ENCODE measurements around the gene DNM2.

DNA sequence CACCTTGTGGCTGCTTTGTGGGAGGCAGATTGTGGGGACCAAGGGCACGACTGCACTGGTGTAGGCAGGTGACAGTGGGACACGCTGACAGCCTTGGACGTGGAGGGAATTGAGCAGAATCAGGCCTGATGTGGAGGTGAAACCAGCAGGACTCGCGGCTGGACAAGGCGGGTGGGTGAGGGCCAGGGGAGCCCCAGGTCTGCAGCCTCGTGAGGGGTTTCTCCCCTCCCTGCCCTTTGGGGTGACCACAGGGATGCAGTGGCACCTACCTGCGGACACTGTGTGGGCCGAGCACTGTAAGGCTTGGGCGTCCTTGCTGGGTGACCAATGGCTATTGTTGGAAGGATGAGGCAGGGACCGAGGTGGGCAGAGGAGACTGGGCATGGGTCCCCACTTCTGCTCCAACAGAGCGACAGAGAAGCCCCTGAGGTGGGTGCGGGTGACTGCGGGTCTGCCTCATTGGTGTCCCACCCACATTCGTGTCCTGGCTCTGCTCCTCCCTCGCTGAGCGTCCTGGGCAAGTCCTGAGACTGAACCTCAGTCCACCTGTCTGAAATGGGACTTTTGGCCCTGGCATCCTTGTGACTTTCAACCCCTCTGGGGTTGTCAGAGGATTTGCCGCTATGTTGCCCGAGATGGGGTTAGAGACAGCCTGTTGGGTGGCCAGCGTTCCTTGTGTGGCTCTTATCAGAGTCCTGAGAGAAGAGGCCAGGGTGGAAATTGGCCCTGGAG is 30.5 kb downstream of the DNM2 start:
- TF ChIP-seq, protein P1, sequence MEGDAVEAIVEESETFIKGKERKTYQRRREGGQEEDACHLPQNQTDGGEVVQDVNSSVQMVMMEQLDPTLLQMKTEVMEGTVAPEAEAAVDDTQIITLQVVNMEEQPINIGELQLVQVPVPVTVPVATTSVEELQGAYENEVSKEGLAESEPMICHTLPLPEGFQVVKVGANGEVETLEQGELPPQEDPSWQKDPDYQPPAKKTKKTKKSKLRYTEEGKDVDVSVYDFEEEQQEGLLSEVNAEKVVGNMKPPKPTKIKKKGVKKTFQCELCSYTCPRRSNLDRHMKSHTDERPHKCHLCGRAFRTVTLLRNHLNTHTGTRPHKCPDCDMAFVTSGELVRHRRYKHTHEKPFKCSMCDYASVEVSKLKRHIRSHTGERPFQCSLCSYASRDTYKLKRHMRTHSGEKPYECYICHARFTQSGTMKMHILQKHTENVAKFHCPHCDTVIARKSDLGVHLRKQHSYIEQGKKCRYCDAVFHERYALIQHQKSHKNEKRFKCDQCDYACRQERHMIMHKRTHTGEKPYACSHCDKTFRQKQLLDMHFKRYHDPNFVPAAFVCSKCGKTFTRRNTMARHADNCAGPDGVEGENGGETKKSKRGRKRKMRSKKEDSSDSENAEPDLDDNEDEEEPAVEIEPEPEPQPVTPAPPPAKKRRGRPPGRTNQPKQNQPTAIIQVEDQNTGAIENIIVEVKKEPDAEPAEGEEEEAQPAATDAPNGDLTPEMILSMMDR (IDR thresholded peaks at IDR 0.05; ENCODE audit: low read depth, low read length) = no peak
- TF ChIP-seq MYC (IDR thresholded peaks at IDR 0.05; ENCODE audit: low read depth, low read length) (no peak), POLR2A (IDR thresholded peaks at IDR 0.05; ENCODE audit: extremely low read depth, insufficient read length) (no peak)
